Heart left ventricle (tissue), 13 donors: ENCODE measurements around the gene GLMP.

ENCODE experiments used
- POLR2A ChIP-seq, 2 donors: fragments of 450-650 bp; IDR thresholded peaks; one replicate each; pipeline ENCODE4 v1.6.1; 2017; ENCODE audit warnings: antibody characterized with exemption in 2 of 2, mild to moderate bottlenecking in 2 of 2, moderate library complexity in 2 of 2
- TF ChIP-seq, protein P1 (sequence below), 12 donors: fragments of 200-600 bp; sonication (generic) in 4 of 12; IDR thresholded peaks; one replicate each; pipeline versions ENCODE4 v1.5.0 to v1.8.0; 2018 to 2022; ENCODE audit warnings: antibody characterized with exemption in 12 of 12, mild to moderate bottlenecking in 5 of 12
- donor health status: ischemic (EF 13 %, LVEDD 7.1; RV severe dilation, severe dysfunction).
- donor health status: DM: no; HTN: yes; CAD: no.
- donor health status: DM: no; HTN: no; CAD: no.
- donor health status: ischemic (EF 25% LVEDD 6.9; RV normal size, moderate dysfunction).
- donor health status: ischemic (EF 25% LVEDD 5.7; RV mildly dilated, moderate dysfunction).
- donor health status: ischemic (EF 35%, LVEDD 5.7; RV mildly dilated, moderate dysfunction).
- donor health status: nonischemic (EF 11% LVEDD 7.7; RV severe dilation, severe dysfunction).
- donor health status: DM: yes; HTN: yes; CAD: no.
- donor health status: PGD.
- donor health status: ischemic (EF 29% LVEDD 5.4; RV normal size, mild dysfunction).
- donor health status: nonischemic (EF 23%, LVEDD 6.1; RV moderate dilation, normal function).

DNA sequence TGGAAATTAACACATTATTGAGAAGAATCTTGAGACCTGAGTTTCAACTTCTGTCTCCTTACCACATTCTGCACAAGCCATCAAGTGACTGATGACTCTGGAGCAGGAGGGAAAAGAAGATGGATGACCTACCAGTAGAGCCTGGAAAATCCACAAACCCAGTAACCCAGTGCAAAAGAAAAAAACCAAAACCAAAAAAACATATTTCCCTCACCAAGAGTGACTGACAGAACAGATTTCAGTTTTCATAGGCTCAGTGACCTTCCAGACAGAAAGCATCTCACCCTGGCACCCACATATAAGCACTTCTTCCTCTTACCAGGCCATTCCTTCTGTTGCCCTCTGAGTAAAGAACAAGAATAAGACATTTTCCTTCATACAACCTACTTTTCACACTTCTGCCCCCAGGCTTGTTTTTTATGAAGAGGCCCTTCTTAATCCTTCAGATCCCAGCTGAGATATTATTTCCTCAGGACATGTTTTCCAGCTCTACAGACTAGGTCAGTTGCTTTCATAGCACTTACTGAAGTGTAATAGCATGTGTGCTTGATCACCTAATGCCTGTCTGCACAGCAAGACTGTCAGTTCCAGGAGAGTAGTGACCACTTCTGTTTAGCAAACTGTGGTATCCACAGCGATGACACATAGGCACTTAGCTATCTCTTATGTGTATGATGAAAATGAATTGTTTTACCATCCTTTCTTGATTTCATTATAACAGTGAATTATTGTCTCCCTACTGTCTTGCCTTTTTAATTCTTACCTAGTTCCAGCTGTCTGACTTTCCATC, 46.9 kb upstream of the GLMP start:
- TF ChIP-seq, protein P1, sequence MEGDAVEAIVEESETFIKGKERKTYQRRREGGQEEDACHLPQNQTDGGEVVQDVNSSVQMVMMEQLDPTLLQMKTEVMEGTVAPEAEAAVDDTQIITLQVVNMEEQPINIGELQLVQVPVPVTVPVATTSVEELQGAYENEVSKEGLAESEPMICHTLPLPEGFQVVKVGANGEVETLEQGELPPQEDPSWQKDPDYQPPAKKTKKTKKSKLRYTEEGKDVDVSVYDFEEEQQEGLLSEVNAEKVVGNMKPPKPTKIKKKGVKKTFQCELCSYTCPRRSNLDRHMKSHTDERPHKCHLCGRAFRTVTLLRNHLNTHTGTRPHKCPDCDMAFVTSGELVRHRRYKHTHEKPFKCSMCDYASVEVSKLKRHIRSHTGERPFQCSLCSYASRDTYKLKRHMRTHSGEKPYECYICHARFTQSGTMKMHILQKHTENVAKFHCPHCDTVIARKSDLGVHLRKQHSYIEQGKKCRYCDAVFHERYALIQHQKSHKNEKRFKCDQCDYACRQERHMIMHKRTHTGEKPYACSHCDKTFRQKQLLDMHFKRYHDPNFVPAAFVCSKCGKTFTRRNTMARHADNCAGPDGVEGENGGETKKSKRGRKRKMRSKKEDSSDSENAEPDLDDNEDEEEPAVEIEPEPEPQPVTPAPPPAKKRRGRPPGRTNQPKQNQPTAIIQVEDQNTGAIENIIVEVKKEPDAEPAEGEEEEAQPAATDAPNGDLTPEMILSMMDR (IDR thresholded peaks at IDR 0.05): no peak
- no peak for TF ChIP-seq POLR2A (IDR thresholded peaks at IDR 0.05)
